Mesenteric fat pad (tissue), 1 donor: ENCODE results near the gene KIF1C. TPM values are rescaled to one million over a fixed set of nuclear protein-coding genes. Genes with fewer than 3 reads are reported as not detected.
"Not testable (repeated sequence)": the region's sequence is repeated elsewhere in the genome, so short reads cannot be mapped to it uniquely, and the experiment has no call there.

Source experiments
- DNase-seq: peaks from one replicate; pipeline ENCODE4 v3.0.0-alpha.2; 2020; ENCODE audit warnings: low spot score
- microRNA-seq: library from miRNA; unstranded; fragments of <30 nt; microRNA quantifications from one replicate; pipeline ENCODE4 v1.2.0, GENCODE V29; 2020; ENCODE audit warnings: borderline number of aligned reads
- total RNA-seq: library from RNA; stranded (reverse); fragmentation: NEBNext Ultra II Directional; extraction: Animal tissue kit (Norgen Biotek cat#: 25700); gene quantifications from one replicate; pipeline ENCODE4 v1.2.1, GENCODE V29; 2021
- donor health status: DM: yes; HTN: yes; CAD: no.

The KIF1C gene
- total RNA-seq, 1 donor from 2014 or later, result 213 TPM

- DNase-seq, result no peak
These were observed 44.6 kb downstream of the KIF1C start for GRCh38 chr17:5042157-5043022.

DNA sequence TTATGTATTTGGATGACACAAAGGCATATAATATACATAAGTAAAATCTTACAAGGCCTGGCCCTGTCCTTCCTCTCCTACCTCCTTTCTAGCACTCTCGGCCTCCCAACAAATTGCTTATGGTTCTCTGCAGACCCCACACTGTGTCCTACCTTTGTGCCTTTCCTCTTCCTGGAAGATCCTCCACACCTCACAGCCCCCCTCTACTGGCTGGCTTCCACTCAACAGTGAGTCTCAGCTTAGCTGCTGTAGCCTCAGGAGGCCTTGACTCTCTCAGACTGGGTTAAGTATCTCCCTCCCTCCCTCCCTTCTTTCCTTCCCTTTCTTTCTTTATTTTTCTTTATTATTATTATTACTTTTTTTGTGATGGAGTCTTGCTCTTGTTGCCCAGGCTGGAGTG, 45.8 kb downstream of the KIF1C start:
- DNase-seq, result no peak

DNA sequence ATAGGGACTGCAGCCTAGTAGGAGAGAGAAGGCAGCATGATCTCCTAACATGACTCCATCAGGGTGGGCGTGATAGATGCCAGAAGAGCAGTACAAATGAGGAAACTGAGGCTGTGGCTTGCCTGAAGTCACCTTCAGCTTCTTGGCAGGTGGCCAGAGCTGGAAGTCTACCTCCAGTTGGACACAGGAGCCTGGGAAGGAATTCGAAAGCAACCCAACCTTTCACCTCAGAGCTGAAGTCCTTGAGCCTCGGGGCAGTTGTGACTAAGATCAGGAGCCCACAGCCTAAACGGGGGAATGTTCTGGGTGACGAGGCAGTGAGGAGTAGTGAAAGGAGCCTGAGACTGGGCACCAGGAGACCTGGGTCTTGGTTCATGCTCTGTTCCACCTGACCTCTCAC, 46.9 kb downstream of the KIF1C start:
- DNase-seq, result no peak

DNA sequence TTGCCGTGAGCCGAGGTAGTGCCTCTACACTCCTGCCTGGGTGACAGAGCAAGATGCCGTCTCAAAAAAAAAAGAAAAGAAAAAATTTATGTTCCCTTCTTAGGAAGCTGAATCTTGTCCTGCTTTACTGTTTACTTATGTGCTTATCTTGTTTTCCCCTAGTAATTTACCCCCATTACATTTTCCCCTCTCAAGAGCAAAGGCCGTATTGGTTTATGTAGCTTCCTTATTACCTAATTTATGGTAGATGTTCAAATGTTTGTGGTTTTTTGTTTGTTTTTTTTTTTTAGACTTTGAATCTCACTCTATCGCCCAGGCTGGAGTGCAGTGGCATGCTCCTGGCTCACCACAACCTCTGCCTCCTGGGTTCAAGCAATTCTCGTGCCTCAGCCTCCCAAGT, 47.7 kb downstream of the KIF1C start:
- no peak for DNase-seq

GRCh38 chr17:5047446-5047845, 49.7 kb downstream of the KIF1C start:
- DNase-seq, result no peak

- no peak for DNase-seq
These were observed 51.6 kb downstream of the KIF1C start for GRCh38 chr17:5049314-5049841.

DNA sequence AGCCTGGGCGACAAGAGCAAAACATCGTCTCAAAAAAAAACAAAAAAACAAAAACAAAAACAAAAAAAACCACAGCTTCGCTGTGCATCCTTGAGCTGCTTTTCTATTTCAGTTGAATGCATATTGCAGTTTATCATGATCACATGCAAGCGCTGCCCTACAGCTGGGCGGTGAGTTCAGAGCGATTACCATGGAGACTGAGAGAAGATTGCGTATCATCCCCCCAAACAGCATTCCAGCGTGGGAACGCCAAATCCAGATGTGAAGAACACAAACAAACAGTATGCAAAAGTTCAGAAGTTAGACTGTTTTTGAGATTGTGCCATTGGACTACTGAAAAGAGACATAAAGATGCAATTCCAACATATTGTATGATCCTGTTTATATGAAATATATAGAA, 52.5 kb downstream of the KIF1C start:
- DNase-seq, result no peak

GRCh38 chr17:5055543-5055942, 57.8 kb downstream of the KIF1C start:
- no peak for DNase-seq

DNA sequence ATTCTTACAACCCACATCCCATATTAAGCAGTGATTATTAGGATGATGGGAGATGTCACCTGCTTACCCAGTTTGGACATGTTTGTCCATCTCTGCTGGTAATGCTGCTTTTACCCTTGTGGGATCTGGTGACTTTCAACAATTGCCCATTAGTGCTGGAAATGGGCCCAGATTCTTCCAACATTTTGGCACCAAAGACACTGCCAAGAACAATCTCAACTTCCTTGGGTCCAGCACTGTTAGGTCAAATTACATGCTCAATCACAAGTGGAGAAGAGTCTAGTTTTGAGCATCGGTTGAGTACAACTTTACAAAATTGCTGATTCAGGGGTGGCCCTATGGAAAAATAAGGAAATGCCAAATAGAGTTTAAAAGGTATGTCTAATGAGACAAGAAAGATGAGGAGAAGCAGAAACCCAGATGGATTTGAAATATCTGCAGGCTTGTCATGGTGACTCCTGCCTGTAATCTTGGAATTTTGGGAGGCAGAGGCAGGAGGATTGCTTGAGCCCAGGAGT, 67.5 kb downstream of the KIF1C start:
- DNase-seq, result no peak

- DNase-seq, result no peak
These were observed 70.5 kb downstream of the KIF1C start for GRCh38 chr17:5068236-5068635.

DNA sequence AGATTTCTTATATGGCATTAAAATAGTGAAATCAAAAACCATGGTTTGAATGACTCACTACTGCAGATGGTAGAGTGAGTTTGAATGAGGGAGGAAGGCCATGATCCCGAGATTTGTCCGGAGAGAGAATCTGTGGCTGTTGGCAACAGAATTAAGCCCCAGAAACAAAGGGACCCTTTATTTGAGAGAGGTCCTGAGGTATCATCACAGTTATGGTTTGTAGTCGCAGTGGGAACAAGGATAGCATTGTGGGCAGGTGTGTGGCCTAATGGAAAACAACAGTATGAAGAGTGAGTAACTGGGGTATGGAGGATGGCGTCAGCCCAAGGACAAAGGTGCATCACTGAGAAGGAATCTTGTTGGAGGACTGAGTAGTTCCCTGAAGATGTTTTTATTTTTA, 72.0 kb downstream of the KIF1C start:
- DNase-seq, result no peak

- not testable (repeated sequence) for DNase-seq
These were observed 77.7 kb downstream of the KIF1C start for GRCh38 chr17:5075472-5075871.

GRCh38 chr17:5077275-5077674, 79.5 kb downstream of the KIF1C start:
- DNase-seq, result not testable (repeated sequence)

- DNase-seq, result no peak
These were observed 80.0 kb downstream of the KIF1C start for GRCh38 chr17:5077781-5078105.

Small RNA genes within 50 kb of the gene (microRNA-seq; reads per million reads assigned to microRNA genes)
- gene MIR6864, result not detected
- gene MIR6865, result not detected

Other genes starting within 250 kb of the KIF1C start
- gene TM4SF5, start 226.1 kb upstream of the KIF1C start, total RNA-seq, result not detected
- 6.9 TPM for gene VMO1, start 211.6 kb upstream of the KIF1C start, total RNA-seq
- gene GLTPD2, start 209.0 kb upstream of the KIF1C start, total RNA-seq, result not detected
- 109 TPM for gene PSMB6, start 201.8 kb upstream of the KIF1C start, total RNA-seq
- 22.8 TPM for gene PLD2, start 190.8 kb upstream of the KIF1C start, total RNA-seq
- gene MINK1, start 164.6 kb upstream of the KIF1C start, total RNA-seq, result 60.3 TPM
- 3.0 TPM for gene C17orf107, start 98.4 kb upstream of the KIF1C start, total RNA-seq
- 1.6 TPM for gene CHRNE, start 94.9 kb upstream of the KIF1C start, total RNA-seq
- not detected for gene GP1BA, start 65.7 kb upstream of the KIF1C start, total RNA-seq
- 50.0 TPM for gene SLC25A11, start 57.9 kb upstream of the KIF1C start, total RNA-seq
- 63.3 TPM for gene RNF167, start 57.7 kb upstream of the KIF1C start, total RNA-seq
- gene PFN1, start 49.4 kb upstream of the KIF1C start, total RNA-seq, result 575 TPM
- 4.0 TPM for gene ENO3, start 46.8 kb upstream of the KIF1C start, total RNA-seq
- gene SPAG7, start 30.1 kb upstream of the KIF1C start, total RNA-seq, result 55.5 TPM
- 53.8 TPM for gene CAMTA2, start 10.3 kb upstream of the KIF1C start, total RNA-seq
- gene INCA1, start 428 bp upstream of the KIF1C start, total RNA-seq, result 0.71 TPM
- 0.22 TPM for gene SLC52A1, start 37.5 kb downstream of the KIF1C start, total RNA-seq
- gene ZFP3, start 80.5 kb downstream of the KIF1C start, total RNA-seq, result 4.2 TPM
- 4.6 TPM for gene ZNF232, start 113.9 kb downstream of the KIF1C start, total RNA-seq
- gene USP6, start 118.1 kb downstream of the KIF1C start, total RNA-seq, result 0.26 TPM
- 2.8 TPM for gene ZNF594, start 193.9 kb downstream of the KIF1C start, total RNA-seq
- gene SCIMP, start 236.9 kb downstream of the KIF1C start, total RNA-seq, result 7.6 TPM